ENCODE results near the gene CEP128.

CEP128 gene

DNA sequence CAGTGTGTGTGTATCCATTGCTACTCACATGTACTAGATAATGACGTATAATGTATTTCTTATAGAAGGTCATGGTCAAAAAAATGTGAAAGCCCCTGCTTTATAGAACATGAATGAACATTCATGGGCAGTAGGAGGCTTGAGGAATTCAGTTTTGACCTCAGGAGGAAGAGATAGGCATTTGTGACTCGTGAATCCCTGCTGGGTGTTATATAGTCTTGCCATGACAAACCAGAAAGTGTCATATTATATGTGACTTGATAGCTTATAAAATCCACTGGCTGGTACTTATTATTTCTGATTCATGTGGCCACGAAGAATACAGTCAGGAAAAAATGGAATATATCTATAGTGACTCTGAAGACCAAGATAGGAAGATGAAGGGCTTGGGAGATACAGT is 287.6 kb downstream of the CEP128 start:
- Mint-ChIP-seq H3K27ac (no peak overlapping the region), H3K4me1 (no peaks in the 10 kb centered on the region), H3K36me3 (peaks cover 11% of the 10 kb centered on the region), H3K4me3 (no peak overlapping the region), H3K9me3 (peaks cover 11% of the 10 kb centered on the region), H3K27me3 (no peaks in the 10 kb centered on the region)
- ATAC-seq, result no peak

DNA sequence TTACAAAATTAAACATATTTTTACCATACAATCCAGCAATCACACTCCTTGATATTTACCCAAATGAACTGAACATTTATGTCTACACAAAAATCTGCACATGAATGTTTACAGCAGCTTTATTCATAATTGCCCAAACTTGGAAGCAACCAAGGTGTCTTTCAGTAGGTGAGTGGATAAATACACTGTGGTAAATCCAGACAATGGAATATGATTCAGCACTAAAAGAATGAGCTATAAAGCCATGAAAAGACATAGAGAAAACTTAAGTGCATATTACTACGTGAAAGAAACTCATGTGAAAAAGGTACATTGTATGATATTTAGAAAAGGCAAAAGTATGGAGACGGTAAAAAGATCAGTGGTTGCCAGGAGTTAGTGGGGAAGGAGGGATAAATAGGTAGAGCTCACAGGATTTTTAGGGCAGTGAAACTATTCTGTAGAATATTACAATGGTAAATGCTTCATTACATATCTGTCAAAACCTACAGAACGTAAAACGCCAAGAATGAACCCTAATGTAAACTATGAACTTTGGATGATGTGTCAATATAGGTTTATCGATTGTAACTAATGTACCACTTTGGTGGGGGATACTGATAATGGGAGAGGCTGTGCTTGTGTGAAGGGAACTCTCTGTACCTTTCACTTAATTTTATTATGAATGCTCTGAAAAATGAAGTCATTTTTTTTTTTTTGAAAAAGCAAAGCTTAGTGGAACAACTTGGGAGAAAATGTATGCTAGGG is 295.7 kb downstream of the CEP128 start:
- Mint-ChIP-seq H3K36me3 (no peaks in the 10 kb centered on the region), H3K27me3 (no peaks in the 10 kb centered on the region), H3K4me3 (no peak overlapping the region), H3K4me1 (no peaks in the 10 kb centered on the region), H3K27ac (no peak overlapping the region), H3K9me3 (no peaks in the 10 kb centered on the region)
- no peak for ATAC-seq

DNA sequence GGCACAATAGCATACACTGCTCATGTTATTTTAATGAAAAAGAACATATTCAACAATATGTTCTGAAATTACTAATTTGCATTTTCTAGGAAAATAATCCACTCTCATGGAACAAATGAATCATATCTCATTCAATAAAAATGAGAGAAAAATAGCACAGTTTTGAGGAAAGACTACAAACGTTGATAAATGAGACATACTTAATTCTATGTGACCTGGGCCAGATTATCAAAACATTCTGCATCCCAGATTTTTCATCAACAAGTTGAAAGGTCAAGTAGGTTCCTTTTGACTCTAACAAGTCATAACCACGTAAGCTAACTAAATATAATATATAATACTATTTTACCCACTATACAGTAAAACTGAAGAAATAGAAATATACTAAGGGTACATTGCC is 296.7 kb downstream of the CEP128 start:
- Mint-ChIP-seq H3K27me3 (no peaks in the 10 kb centered on the region), H3K27ac (no peak overlapping the region), H3K36me3 (no peaks in the 10 kb centered on the region), H3K9me3 (no peaks in the 10 kb centered on the region), H3K4me3 (no peak overlapping the region), H3K4me1 (no peaks in the 10 kb centered on the region)
- ATAC-seq, result no peak

DNA sequence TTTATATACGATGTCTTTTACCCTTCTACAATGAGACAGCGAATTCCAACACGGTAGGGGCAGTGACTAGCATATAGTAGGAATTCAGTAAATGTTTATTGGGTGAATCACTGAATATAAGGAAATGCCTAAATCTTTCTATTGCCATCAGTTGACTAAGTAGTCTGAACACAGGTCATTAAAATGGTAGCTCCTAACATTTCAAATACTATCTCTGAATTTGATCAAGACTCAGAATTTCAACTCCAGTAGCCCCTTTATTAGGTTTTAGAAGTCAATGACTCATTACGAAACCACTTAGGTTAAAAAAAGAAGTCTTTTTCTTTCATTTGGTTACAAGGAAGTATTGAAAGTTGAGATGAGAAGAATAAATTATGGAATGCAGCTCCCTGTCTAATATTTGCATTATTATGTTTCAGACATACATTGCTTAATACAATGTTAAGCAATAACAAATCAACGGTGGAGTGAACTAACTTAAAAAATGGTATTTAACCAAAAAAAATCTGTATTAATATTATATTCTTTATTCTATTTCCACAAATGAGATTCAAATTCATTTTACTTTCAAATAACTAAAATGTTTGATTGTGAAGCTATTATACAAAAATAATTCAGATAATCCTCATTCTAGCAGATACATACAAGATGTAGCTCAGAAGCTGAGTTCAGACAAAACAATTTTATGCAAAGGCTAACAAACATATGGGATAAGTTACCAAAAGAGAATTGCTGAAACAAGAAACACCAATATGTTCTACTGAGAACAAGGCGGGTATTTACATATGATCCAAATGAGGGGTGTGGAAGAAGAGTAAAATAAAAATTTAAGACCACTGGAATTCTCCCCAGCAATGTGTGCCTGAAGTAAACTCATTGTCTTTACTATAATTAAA is 302.7 kb downstream of the CEP128 start:
- no peaks in the 10 kb centered on the region for H3K36me3 Mint-ChIP-seq
- no peak for ATAC-seq
- no peak overlapping the region for H3K4me3 Mint-ChIP-seq
- no peak overlapping the region for H3K27ac Mint-ChIP-seq
- no peaks in the 10 kb centered on the region for H3K9me3 Mint-ChIP-seq
- H3K4me1 Mint-ChIP-seq, result no peaks in the 10 kb centered on the region
- H3K27me3 Mint-ChIP-seq, result no peaks in the 10 kb centered on the region

DNA sequence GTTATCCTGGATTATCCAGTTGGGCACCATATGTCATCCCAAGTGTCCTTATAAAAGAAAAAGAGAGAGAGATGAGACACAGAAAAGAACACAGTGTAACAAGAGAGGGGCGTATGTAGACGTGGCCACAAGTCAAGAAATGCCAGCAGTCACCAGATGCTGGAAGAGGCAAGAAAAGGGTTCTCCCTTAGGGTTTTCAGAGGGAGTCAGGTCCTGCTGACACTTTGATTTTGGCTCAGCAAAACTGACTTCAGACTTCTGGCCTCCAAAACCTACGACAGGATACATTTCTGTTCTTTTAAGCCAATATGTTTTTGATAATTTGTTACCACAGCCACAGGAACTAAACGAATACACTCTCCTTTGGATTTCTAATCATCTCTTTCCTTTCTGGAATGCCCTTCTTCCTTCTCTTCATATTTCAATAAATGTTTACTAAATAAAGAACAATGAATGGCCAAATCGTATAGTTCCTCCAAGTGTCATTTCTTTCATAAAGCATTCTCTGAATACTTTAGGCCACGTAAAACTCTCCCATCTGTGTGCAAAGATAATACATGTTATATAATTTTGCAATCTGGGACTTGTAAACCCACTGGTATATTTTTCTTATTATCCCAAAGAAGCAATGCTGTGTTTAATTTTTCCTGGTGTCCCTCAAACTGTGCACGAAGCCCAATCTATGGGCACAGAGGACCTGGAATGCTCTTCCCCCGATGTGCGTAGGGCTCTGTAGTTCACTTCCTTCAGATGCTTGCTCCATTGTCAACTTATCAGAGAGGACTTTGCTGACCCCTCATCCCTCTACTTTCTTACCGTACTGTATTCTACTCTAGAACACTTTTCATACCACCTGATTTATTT is 303.6 kb downstream of the CEP128 start:
- ATAC-seq, result no peak
- Mint-ChIP-seq H3K27me3 (no peaks in the 10 kb centered on the region), H3K4me3 (no peak overlapping the region), H3K27ac (no peak overlapping the region), H3K9me3 (no peaks in the 10 kb centered on the region), H3K4me1 (no peaks in the 10 kb centered on the region), H3K36me3 (no peaks in the 10 kb centered on the region)

DNA sequence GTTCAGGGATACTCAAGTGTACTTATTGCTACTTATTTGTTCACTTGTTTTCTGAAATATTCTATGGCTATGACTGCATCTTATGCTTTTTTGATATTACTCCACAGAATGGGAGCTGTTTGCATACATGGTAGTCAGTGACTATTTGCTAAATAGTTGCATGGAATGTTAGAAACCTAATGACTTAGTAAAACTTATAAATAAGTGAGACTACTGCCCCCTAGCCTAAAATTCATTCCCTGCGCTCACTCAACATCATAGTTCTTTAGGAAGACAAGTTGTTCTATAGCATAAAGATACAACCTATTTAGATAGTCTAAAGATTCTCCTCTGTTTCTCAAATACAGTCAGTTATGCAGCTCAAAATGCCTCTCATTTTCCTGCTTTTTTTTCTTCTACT is 305.5 kb downstream of the CEP128 start:
- Mint-ChIP-seq H3K4me3 (no peak overlapping the region), H3K36me3 (no peaks in the 10 kb centered on the region), H3K27ac (no peak overlapping the region), H3K27me3 (no peaks in the 10 kb centered on the region), H3K4me1 (no peaks in the 10 kb centered on the region), H3K9me3 (no peaks in the 10 kb centered on the region)
- ATAC-seq, result no peak

DNA sequence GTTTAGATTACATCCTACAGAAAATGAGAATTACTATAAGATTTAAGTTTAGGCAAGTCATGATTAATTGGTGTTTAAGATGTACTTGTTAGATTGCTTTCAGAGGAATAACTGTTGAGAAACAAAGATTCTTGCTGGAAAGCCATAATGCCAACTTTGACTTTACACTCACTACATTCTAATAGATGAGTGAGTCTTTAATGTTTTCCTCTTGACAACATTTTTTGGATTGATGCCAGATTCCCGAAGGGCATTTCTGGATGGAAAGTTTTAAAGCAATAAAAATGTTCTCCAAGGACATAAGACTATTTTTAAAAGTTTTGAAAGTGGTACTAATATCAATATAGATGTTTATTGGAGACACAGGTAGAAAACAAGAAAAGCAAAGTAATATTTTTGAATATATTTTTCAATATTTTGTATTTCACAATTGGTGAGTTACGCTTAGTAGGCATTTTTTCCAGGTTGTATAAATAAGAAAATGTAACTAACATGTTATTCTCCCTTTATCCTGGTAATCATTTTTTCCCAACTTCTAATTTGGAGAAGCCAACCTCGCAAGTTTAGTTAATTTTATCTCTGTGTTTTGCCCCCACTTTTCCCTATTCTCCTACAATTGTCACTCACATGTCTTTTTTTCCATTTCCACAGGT is 307.3 kb downstream of the CEP128 start:
- H3K4me3 Mint-ChIP-seq, result no peak overlapping the region
- H3K27me3 Mint-ChIP-seq, result no peaks in the 10 kb centered on the region
- no peak for ATAC-seq
- H3K36me3 Mint-ChIP-seq, result no peaks in the 10 kb centered on the region
- no peak overlapping the region for H3K27ac Mint-ChIP-seq
- H3K9me3 Mint-ChIP-seq, result no peaks in the 10 kb centered on the region
- H3K4me1 Mint-ChIP-seq, result no peaks in the 10 kb centered on the region

DNA sequence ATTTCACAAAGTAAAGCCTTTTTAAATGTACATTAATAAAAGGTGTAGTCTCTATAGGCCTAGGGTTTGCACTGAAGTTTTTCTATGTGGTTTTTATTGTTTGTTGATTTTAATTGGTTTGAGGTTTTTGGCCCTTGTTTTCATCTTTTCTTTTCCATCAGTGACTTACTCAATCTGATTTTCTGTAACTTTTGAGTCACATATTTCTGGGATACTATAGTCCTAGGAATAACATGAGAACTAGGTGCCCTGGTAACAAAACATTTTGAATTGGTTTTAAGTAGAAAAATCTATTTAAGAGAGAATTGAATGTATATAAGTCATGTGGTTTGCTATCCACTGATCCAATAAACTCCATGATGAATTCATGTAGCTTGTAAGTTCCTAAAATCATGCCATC is 311.9 kb downstream of the CEP128 start:
- H3K9me3 Mint-ChIP-seq, result peaks cover 3% of the 10 kb centered on the region
- H3K36me3 Mint-ChIP-seq, result no peaks in the 10 kb centered on the region
- ATAC-seq, result no peak
- H3K4me3 Mint-ChIP-seq, result no peak overlapping the region
- H3K27ac Mint-ChIP-seq, result no peak overlapping the region
- H3K4me1 Mint-ChIP-seq, result no peaks in the 10 kb centered on the region
- H3K27me3 Mint-ChIP-seq, result no peaks in the 10 kb centered on the region

DNA sequence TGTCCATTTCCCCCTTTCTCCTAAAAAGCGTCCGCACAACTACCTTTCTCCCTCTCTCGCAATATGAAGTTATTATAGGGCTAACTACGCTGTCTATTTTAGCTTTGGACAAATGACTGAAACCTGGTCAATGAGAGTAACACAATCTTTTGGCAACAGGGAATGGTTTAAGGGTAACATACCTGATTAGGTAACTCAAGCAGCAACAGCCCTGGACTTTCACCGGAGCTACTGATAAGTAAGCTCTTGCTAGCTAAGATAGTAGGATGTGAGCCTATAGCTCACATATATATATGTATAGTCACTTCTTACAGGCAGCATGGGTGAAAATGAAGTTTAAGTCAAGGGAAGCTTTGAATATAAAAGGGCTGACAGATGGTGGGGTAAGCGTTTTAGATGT is 313.0 kb downstream of the CEP128 start:
- Mint-ChIP-seq H3K4me1 (no peaks in the 10 kb centered on the region), H3K27me3 (no peaks in the 10 kb centered on the region), H3K27ac (no peak overlapping the region), H3K36me3 (no peaks in the 10 kb centered on the region), H3K9me3 (peaks cover 7% of the 10 kb centered on the region), H3K4me3 (no peak overlapping the region)
- ATAC-seq, result no peak

DNA sequence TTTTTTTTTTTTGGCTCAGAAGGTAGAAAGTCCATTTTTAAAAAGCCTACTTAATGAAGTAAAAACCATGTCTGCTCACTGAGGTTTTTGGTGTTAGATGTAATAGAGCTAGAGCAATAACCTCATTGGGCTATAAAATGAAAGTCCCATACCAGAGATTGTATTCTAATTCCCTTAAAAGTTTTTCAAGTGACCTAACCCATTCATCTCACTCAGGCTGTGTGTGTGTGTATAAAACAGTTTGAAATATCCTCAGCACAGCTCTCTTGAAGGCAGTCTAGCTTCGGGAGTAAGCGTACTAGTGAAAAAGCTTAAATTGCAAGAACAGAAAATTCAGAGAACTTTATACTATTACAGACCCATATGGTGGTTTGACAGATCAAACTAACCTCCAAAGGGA is 313.8 kb downstream of the CEP128 start:
- no peak overlapping the region for H3K27ac Mint-ChIP-seq
- ATAC-seq, result no peak
- H3K4me1 Mint-ChIP-seq, result no peaks in the 10 kb centered on the region
- H3K27me3 Mint-ChIP-seq, result no peaks in the 10 kb centered on the region
- no peaks in the 10 kb centered on the region for H3K36me3 Mint-ChIP-seq
- peaks cover 7% of the 10 kb centered on the region for H3K9me3 Mint-ChIP-seq
- H3K4me3 Mint-ChIP-seq, result no peak overlapping the region

DNA sequence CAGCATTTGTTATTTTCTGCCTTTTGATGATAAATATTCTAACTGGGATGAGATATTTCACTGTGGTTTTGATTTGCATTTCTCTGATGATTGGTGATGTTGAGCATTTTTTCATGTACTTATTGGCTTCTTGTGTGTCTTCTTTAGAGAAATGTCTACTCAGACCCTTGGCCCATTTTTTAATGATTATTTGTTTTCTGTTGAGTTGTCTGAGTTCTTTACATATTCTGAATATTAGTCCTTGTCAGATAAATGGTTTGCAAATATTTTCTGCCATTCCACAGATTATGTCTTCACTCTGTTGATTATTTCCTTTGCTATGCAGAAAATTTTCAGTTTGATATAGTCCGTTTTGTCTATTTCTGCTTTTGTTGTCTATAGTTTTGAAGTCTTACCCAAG is 317.0 kb downstream of the CEP128 start:
- H3K4me3 Mint-ChIP-seq, result no peak overlapping the region
- no peak for ATAC-seq
- no peak overlapping the region for H3K27ac Mint-ChIP-seq
- no peaks in the 10 kb centered on the region for H3K4me1 Mint-ChIP-seq
- peaks cover 7% of the 10 kb centered on the region for H3K9me3 Mint-ChIP-seq
- no peaks in the 10 kb centered on the region for H3K27me3 Mint-ChIP-seq
- no peaks in the 10 kb centered on the region for H3K36me3 Mint-ChIP-seq

DNA sequence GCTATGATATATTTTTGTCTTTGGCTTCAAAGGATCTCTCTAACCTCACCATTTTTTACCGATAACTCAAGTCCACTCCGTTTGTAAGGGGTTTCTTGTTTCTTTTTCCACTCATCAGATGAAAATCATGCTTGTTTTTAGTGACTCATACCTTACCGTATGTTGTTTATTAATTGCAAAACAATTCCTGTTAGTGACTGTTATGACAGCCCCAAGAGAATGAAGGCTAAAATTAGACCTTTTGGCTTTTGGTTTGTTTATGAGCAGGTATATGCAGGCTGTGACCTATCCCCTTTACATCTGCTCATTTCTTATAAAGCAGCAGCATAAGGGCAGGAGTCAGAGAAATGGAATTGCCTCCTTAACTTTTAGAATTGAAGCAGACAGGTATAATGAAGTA is 319.8 kb downstream of the CEP128 start:
- no peak overlapping the region for H3K4me3 Mint-ChIP-seq
- H3K27me3 Mint-ChIP-seq, result no peaks in the 10 kb centered on the region
- H3K36me3 Mint-ChIP-seq, result no peaks in the 10 kb centered on the region
- no peak overlapping the region for H3K27ac Mint-ChIP-seq
- peaks cover 7% of the 10 kb centered on the region for H3K9me3 Mint-ChIP-seq
- ATAC-seq, result no peak
- no peaks in the 10 kb centered on the region for H3K4me1 Mint-ChIP-seq

DNA sequence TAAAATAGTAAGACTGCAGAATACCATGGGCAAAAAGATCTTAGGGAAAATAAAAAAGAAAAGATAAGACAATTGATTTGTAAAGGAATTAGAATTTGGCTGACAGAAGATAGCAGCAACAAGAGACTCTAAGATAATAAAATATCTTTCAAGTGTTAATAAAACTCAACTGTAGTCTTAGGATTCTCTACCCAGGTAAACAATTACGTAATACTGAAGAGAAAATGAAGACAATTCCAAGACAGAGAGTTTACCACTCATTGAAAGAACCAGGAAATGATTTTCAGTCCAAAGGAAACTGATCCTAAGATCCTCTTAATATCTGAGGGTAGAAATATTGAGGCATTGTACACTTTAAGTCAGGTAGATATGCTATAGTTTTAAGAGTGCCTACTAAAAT is 321.1 kb downstream of the CEP128 start:
- peaks cover 3% of the 10 kb centered on the region for H3K9me3 Mint-ChIP-seq
- no peaks in the 10 kb centered on the region for H3K27me3 Mint-ChIP-seq
- no peak overlapping the region for H3K4me3 Mint-ChIP-seq
- no peak overlapping the region for H3K27ac Mint-ChIP-seq
- no peaks in the 10 kb centered on the region for H3K4me1 Mint-ChIP-seq
- no peaks in the 10 kb centered on the region for H3K36me3 Mint-ChIP-seq
- no peak for ATAC-seq

DNA sequence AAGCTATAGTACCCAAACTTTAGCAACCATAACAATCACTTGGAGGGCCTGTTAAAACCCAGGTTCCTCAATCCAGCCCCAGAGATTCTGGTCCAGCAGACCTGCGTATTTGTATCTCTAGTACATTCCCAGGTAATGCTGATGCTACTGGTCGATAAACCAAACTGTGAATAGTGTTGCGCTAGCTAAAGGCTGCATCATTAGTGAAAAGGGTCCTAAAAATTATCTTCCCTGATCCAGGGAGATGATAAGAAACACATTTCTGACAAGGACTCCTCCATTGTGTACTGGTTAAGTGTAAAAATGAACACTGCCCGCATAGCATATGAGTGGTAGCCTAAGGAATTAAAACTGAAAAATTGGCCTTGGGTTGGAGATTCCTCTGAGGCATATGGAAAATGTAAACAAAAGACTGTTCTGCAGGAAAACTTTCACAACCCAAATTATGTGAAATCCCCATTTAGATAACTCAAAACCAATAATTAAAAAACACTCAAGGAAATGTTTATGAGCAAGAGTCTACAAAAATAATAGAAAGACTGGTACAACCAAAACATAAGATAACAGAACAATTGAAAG is 322.7 kb downstream of the CEP128 start:
- no peaks in the 10 kb centered on the region for H3K4me1 Mint-ChIP-seq
- no peaks in the 10 kb centered on the region for H3K36me3 Mint-ChIP-seq
- no peaks in the 10 kb centered on the region for H3K27me3 Mint-ChIP-seq
- ATAC-seq, result no peak
- peaks cover under 1% of the 10 kb centered on the region for H3K9me3 Mint-ChIP-seq
- H3K27ac Mint-ChIP-seq, result no peak overlapping the region
- H3K4me3 Mint-ChIP-seq, result no peak overlapping the region

DNA sequence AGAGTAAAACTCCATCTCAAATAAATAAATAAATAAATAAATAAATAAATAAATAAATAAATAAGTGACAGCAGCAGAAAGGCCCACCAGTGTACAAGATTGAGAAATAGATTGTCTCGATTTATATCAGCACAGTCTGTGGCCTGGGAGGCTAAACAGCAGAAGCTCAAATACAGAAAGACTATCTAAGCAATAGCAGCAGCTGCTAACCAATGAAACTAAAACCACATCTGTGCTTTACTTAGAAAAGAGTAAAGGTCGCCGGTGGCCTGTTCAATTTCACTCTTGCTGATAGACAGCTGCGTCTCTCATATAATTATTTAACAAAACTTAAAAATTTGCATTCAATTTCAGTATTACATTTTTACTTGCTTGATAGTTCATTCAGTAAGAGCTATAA is 325.7 kb downstream of the CEP128 start:
- no peak for ATAC-seq
- H3K9me3 Mint-ChIP-seq, result no peaks in the 10 kb centered on the region
- no peaks in the 10 kb centered on the region for H3K36me3 Mint-ChIP-seq
- H3K4me3 Mint-ChIP-seq, result no peak overlapping the region
- H3K27ac Mint-ChIP-seq, result no peak overlapping the region
- no peaks in the 10 kb centered on the region for H3K4me1 Mint-ChIP-seq
- no peaks in the 10 kb centered on the region for H3K27me3 Mint-ChIP-seq
